Neural progenitor cell (in vitro differentiated cells): ENCODE measurements around the gene SCAF8.
A peak's percentile ranks its signal among the peaks of the same experiment; 100 is the strongest.

Experiments used
- EZH2 ChIP-seq: fragments of 200-600 bp; sonication (generic); IDR thresholded peaks from 2 replicates; pipeline ENCODE4 v1.6.1; 2017; ENCODE audit warnings: antibody characterized with exemption, mild to moderate bottlenecking, moderate library complexity
- EZH2phosphoT487 ChIP-seq: fragments of 200-600 bp; sonication (generic); IDR thresholded peaks from 2 replicates; pipeline ENCODE4 v1.6.1; 2017; ENCODE audit warnings: antibody characterized with exemption
- TF ChIP-seq, protein P1 (sequence below): fragments of 200-600 bp; sonication (generic); IDR thresholded peaks from 2 replicates; pipeline ENCODE4 v1.5.1; 2017; ENCODE audit warnings: antibody characterized with exemption, mild to moderate bottlenecking

DNA sequence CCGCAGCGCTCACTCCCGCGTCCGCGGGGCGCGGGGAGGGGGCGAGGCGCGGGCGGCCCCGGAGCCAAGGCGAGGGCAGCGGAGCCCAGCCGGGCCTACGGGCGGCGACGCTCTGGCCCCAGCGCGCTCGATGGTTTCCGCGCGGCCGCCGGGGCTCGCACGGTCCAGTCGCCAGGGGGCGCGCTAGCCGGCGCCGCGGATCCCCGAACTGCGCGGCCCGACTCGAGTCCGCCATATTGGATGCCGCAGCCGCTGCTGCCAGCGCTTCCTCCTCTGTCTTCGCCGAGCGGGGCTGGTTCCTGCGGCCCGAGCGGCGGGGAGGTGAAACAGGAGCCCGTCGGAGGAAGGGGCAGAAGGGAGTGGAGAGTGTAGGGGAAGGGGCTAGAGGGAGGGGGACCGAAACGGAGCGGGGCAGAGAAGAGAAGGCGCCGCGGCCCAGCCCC is at the start of gene SCAF8:
- TF ChIP-seq, protein P1, sequence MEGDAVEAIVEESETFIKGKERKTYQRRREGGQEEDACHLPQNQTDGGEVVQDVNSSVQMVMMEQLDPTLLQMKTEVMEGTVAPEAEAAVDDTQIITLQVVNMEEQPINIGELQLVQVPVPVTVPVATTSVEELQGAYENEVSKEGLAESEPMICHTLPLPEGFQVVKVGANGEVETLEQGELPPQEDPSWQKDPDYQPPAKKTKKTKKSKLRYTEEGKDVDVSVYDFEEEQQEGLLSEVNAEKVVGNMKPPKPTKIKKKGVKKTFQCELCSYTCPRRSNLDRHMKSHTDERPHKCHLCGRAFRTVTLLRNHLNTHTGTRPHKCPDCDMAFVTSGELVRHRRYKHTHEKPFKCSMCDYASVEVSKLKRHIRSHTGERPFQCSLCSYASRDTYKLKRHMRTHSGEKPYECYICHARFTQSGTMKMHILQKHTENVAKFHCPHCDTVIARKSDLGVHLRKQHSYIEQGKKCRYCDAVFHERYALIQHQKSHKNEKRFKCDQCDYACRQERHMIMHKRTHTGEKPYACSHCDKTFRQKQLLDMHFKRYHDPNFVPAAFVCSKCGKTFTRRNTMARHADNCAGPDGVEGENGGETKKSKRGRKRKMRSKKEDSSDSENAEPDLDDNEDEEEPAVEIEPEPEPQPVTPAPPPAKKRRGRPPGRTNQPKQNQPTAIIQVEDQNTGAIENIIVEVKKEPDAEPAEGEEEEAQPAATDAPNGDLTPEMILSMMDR: peak; percentile 69
- TF ChIP-seq EZH2: no peak
- no peak for TF ChIP-seq EZH2phosphoT487
